Globus pallidus (tissue), 1 donor: ENCODE measurements around the gene WNT7B.

Source experiments
- DNase-seq: peaks from one replicate; pipeline ENCODE4 v3.0.0-alpha.2; 2015; ENCODE audit warnings: low spot score

WNT7B gene

DNA sequence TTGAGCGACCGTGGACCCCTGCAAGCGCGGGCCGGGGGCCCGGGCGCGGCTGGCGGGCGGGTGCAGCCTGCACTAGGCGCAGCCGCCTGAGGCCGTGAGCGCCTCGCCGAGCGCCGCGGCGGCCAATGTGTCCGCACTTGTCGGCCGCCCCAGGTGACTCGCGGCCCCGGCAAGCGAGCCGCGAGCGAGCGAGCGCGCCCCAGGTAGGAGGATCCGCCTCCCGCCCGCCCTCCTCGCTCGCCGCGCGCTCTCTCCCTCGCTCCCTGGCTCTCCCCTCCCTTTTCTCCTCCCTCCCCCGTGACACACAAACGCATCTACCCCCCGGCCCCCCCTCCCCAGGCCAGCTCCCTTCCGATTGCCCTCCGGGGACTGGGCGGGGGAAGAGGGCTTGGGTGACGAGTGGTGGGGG is at the start of gene WNT7B:
Gene WNT7B, minus strand, starts transcription at position 160 of the 409 bp plus-strand sequence. CDS start 408 bp downstream, outside the sequence.
- no peak for DNase-seq

DNA sequence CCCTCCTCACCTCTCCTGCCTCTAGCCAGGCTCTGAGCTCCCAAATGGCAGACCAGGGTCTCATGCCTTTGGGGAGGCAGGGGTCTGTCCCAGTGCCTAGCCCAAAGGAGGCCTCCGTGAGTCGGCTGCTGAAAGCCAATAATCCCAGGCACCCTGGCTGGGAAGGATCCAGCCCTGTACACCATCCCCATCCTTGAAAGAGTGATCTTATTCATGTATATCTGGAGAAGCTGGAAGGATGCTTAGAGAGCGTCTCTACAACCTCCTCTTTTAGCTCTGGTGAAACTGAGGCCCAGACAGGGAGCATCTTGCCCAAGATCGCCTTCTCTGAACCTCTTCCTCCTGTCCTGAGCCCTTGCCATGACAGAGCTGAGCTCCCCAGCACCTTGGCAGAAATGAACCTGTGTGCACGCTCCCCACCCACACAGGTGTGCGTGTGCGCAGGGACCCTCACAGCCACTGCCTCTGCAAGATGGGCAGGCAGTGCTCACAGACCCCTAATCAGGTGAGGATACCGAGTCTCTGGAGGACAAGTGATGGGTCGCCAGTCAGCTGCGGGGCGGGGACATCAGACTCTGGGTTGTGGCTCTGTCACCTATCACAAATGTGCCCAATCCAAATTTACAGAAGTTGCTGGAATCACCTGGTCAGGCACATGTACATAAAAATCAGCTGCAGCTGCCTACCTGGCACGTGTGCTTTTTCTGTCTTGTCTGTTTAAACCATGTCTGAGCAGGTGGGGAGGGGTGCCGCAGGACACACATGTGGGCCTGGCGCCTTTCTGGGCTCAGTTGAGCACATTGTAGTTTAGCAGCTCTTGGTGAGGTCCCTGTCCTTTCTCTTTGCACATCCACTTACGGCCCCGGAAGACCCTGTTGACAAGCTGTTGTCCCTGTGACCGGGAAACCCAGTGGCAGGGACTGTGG is 49.3 kb upstream of the WNT7B start:
- DNase-seq, result no peak

DNA sequence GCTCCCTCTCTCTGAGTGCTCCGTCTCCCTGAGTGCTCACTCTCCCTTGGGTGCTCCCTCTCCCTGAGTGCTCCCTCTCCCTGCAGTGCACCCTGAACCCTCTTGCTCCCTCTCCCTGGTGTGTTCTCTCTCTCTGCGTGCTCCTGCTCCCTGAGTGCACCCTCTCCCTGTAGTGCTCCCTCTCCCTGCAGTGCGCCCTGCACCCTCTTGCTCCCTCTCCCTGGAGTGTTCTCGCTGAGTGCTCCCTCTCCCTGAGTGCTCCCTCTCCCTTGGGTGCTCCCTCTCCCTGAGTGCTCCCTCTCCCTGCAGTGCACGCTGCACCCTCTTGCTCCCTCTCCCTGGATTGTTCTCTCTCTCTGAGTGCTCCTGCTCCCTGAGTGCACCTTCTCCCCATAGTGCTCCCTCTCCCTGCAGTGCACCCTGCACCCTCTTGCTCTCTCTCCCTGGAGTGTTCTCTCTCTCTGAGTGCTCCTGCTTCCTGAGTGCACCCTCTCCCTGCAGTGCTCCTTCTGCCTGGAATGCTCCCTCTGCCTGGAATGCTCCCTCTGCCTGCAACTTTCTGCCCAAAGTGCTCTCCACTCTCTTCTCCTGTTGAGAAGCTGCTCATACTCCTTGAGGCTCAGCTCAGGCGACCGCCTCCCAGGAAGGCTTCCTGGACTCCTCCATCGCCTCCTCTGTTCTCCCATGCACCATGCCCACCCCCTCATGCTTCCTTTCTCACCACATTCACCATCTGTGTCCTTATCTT is 48.4 kb upstream of the WNT7B start:
- DNase-seq, result no peak

DNA sequence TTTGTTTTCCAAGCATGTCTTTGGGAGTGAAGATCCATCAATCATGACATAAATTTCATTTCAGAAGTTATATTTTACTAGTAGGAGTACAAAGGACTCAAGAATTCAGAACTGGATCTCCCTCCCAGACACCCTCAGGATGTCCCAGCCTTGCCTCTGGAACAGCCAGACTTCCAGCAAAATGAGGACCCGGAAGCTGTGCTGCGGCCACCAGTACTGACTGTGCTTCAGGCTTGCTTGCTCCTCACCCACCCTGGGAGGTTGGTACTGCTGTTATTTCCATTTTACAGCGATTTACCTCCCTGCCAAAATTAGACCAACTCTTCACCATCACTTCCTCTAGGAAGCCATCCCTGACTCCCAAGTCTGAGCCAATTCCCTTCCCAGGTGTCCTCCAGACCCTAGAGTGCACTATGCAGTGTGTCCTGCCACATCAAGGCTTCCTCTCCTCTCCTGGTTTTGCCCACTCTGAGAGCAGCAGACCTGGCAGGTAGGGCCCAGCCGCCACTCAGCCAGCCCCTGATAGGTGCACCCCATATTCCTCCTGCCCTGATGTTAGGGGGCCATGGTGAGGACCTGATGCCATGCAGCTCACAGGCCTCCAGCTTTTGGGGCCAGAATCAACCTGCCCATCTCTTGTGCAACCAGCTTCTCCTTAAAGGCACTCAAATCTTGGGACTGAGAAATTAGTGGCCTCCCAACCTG is 47.3 kb upstream of the WNT7B start:
- no peak for DNase-seq

DNA sequence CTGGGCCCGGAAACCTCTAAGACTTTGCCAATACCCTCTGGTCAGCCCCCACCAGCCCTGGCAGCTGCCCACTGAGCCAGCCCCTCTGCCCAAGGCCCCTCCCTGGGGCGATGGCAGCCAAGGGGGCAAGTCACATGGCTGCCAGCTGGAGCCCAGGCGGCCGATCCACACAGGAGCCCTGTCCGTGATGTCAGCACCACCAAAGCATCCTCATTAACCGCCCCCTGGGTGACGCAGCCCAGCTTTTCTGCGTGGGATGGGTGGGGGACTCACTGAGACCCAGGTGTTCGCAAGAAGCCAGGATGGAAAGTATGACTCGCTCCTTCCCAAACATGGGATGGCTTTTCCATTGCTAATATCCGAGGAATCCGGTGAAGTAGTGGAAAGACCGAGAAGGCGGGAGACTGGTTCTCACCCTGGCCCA is 46.6 kb upstream of the WNT7B start:
- peak; percentile 41 for DNase-seq

DNA sequence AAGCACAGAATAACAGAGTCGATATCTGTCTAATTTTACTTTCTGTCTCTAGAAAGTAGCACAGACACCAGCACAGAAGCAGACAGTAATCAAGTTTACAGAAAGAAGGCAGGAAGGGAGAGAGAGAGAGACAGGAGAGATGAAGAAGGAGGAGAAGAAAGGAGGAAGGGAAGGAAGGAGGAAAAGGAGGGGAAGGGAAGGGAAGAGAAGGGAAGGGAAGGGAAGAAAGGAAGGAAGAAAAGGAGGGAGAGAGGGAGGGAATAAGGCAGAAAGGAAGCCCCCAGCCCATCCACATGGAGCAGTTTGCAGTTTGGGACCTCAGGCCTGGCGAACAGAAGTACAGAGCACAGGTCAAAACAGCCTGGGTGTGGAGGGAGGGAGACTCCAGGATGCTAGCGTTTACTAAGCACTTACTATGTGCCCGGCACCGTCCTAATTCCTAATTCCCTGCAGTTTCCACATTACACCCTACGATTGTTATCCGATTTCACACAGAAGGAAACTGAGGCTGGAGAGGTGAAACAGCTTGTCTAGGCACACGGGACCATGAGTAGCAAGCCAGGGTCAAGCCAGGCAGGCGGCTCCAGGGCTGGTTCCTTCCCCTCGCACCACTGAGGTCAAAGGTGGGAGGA is 46.0 kb upstream of the WNT7B start:
- no peak for DNase-seq

DNA sequence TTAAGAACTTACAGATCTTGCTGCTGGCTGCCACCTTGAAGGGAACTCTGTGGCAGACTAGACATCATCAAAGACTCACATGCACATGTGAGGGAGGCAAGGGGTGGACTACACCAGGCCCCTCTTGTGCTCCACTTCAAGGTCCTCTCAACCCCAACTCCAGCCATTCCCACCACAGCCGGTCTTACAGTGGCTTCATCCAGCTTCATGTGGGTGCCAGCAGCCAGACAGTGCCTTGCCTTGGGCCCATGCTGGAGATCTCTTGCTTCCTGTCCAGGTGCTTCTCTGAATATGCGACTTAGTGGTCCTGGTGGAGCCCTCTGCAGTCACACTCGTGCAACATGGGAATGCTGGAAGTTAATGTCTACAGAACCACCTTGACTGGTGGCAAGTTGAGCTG is 44.6 kb upstream of the WNT7B start:
- DNase-seq, result no peak

DNA sequence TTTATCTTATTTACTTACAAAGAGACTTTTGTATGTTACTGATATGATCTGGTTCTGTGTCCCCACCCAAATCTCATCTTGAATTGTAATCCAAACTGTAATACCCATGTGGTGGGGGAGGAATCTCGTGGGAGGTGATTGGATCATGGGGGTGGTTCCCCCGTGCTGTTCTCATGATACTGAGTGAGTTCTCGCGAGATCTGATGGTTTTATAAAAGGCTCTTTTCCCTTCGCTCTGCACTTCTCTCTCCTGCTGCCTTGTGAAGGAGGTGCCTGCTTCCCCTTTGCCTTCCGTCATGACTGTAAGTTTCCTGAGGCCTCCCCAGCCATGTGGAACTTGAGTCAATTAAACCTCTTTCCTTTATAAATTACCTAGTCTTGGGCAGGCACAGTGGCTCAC is 42.4 kb upstream of the WNT7B start:
- DNase-seq, result no peak

DNA sequence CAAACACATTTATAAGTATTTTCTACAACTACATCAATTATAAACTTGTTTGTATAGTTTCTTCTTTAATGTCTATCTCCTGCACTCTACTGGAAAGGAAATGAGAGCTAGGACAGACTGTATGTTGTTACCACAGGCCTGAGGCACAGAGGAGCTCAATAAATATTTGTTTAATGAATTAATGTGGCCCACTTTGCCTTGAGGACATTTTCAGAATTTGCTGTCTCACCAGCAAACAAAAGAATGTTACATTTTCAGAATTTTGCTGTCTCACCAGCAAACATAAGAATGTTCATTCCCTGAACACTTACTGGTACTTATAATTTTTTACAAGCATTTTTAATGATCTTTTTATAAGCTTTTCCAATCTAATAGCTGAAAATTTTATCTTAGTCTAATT is 41.9 kb upstream of the WNT7B start:
- no peak for DNase-seq

DNA sequence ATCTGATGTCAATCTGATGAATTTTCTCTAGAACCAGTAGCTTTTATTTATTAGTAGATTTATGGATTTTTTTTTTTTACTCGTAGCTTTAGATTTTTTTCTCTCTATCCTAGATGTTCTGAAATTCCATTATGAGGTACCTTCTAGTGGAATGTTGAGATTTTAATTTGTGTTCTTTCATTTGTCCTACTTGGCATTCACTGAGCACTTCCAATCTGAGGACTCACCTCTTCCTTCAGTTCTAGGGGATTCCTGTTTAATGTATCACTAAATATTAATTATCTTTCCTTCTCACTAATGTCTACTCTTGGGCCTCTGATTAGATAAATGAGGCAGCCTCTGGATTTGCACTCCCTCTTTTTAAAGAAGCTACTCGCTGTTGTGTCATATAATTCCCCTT is 40.2 kb upstream of the WNT7B start:
- no peak for DNase-seq

DNA sequence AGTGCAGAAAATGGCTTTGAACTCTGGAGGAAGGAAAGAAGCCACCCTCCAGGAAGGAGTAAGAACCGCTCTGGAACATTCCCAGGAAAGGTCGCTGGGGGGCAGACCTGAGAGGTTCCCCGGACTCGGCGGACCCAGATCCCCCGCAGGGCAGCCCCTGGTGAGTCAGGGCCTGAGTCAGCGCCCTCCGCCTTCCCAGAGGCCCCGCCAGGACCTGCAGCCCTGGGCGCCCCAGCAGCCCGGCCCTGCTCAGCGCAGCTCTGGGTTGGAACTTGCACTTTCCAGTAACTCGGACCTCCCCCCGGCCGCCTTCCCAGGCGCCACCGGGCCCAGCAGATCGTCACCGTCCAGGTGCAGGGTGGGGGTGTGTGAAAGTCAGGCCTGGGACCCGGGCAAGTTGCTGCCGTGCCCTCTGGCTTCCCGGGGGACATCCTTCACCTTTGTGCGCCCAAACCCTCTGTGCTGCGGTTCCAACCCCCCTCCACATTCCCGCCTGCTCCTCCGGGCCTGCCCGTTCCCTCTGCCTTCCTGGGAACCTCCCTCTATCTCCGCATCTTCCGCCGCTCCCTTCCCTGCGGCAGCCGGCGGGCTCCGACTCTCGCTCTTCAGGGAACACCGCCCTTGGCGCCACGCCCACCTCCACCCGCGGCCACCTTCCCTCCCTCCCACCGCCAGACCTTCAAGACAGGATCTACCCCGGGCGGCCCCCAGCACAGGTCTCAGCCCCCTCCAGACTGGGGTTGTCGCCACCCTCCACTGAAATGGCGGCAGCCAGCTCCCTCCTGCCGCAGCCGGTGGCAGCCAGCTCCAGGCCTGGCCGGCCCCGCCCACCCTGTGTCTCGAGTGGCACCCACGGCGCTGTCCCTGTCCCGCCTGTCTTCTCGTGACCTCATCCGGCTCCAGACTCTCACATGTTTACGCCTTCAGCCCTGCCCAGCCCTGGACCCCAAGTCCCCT is 36.8 kb upstream of the WNT7B start:
- peak; percentile 82 for DNase-seq

DNA sequence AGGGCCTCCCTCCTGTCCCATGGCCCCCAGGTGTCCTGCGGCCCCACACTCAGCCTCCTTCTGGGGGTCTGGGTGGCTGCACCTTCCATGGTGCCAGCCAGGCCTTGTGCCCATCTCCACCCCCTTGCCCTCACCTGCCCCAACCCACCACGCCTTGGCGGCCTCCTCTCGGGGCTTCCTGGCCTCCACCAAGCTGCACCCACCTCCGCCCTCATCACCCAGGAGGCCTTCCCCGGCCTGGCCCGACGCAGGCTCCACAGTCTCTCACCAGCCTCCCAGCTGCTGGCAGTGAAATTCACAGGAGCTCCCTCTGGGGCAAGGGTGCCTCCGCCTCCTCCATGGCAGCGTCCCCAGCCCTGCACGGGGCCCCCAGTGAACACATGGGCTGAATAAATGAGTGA is 35.9 kb upstream of the WNT7B start:
- DNase-seq, result no peak

DNA sequence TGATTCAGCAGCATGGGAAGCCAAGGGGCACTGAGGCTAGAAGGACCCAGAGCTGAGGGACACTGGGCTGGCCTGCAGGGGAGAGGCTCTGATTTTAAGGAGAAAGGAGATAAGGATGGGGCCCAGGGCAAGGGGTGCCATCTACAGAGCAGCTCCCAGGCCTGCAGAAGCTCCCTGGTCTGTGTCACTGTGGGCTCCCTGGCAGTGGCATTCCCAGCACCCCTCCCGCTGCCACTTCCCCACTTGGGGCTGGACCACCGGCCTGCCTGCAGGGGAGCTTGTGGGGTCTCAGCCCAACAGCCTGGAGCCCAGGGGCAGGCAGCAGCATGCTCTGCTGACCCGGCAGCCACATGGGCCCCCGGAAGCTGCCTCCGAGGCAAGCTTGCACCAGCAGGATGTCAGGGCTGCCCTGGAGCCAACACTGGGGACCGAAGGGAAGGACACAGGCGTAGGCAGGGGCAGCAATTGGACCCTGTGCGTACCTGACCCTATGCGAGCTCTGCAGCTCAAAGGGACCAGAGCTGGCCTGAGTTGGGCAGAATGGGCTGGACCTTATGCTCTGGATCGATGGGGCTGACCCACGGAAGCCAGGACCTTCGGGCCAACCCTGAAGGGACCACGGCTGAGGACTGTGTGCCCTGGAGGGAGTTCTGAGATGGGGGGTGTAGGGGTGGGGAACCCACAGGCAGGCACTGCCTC is 35.4 kb upstream of the WNT7B start:
- no peak for DNase-seq

DNA sequence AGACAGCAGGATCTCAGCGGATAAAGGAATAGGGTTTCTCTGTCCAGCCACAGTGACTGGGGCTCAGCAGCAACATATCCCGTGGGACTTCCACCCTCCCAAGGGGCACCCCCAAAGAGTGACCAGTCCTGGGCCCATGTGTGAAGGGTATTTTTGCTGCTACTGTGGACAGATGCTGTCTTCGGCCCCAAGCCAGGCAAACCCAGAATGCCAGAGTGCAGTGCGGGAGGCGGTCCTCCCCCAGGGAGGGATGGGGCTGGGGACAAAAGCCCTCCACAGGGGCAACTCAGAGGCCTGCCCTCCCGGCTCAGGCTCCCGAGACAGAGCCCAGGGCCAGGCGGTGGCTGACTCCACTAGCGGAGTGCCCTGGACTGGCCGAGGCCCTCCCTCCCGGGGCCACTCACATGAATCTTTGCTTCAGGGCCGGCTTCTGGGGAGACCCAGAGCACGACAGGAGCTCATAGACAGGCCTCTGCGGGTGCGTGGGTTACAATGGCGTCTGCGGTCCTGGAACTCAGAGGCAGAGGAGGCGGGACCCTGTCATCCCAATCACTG is 34.7 kb upstream of the WNT7B start:
- DNase-seq, result no peak

DNA sequence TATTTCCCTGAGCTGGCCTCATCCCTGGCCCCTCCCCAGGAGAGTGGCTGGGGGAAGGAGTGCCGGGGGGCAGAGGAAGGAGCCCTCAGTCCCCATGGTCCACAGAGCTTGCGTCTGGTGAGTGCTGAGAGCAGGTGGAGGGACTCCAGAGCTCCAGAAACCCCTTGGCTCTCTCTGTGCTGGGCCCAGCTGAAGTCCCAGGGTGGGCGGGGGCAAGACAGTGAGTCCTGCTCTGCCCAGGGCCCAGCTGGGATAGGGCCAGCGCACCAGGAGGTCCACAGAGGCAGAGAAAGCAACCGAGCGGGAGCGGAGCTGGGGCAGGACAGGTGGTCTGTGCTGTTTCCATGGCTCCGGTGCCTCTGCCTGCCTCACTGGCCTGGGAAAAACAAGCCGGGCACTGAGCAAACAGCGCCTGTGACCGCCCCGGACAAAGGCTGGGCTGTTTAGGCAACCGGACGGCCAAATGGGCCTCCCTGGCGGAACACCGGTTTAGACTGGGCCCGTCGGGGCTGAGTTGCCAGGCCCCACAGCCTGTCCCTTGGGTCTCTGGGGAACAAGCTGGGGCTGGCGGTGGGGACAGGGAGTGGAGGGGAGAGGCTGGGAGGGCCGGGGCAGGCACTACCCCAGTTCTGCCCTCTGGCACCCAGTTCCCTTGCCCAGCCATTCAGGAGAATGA is 34.1 kb upstream of the WNT7B start:
- peak; percentile 90 for DNase-seq

DNA sequence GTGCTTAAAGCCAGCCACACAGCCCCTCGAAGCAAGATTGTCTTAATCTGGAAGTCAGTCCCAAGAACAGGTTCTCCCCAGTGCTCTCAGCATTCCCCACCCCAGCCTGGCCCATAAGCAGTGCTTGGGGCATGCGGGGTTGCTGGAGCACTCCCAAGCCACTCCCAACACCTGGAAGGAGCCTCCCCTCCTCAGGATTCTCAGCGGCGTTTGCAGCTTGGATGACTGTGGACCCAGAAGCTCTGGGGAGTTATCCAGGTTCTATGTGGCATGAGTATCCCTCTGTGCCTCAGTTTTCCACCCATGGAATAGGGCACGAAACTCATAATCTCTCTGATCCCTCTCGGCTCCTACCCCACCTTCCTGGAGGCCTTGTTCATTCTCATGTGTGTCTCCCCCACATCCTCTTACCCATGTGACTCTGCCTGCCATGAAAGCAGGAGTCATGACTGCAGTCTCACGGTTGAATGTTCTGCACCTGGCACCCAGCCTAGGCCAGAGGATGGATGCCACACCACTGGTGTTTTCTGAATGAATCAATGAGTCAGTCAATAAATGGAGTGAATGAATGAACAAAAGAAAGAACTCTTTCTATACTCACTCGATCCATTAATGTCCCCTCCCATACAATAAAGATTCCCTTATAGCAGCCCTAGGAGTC is 33.4 kb upstream of the WNT7B start:
- no peak for DNase-seq

DNA sequence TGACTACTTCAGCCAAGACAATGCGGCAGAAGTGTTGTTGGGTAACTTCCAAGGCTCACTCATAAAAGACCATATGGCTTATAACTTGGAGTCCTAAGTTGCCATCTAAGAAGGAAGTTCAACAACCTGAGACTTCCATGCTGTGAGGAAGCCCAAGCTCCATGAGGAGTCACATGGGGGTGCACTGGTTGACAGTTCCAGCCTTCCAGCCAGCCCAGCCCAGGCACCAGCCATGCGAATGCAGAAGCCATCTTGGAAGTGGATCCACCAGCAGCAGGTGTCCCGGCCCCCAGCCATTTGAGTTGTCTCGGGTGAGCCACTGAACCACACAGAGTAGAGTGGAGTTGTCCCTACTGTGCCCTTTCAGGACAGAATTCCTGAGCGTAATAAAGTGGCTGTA is 32.8 kb upstream of the WNT7B start:
- no peak for DNase-seq

DNA sequence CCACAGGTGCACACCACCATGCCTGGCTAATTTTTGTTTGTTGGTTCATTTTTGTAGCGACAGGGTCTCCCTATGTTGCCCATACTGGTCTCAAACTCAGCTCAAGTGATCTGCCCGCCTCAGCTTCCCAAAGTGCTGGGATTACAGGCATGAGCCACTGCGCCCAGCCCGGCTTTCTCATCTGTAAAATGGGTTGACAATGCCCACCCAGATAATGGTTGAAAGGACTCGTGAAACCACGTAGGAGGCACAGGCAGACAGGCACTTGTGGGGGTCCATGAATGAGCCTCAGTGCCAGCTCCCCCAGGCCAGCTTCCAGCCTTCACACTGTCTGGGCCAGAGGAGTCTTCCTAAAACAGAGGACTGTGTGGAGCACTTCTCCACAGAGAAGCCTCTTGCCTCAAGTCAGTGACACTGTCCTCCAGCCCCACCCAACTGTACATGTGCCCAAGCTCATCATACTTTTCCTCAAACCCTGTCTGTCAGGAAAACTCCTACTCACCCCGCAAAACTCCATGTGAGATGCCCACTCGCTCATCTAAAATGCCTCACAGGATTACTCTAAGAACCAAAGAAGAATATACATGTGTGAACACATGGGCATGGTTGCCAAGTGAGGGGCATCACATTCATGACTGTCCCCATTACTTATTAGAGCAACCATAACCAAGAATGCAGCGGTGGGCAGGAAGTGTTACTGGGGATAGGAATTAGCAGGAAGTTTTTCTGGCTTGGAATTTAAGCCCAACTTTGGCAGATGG is 32.1 kb upstream of the WNT7B start:
- DNase-seq, result no peak
